ENCODE results near the gene CRYBG1. TPM values are rescaled to one million over a fixed set of nuclear protein-coding genes. Genes with fewer than 3 reads are reported as not detected.

The CRYBG1 gene
- polyA plus RNA-seq, 2 of the 4 experiments (the other 2 are of a cell fraction) = 0.31 to 0.37 TPM

GRCh38 chr6:106536851-106537250 is 176.3 kb downstream of the CRYBG1 start:
- FAIRE-seq = no peak
- DNase-seq (ENCODE audit: low read depth in 1 of 2, low spot score in 1 of 2) = no peak
- ChIA-PET POLR2A (no interaction called here), CTCF (no interaction called here)
- H3K4me1 ChIP-seq = peaks cover 13% of the 10 kb centered on the region; the same call in 2 of the 3 replicates
- H3K27ac ChIP-seq = no peak overlapping the region
- H3K4me2 ChIP-seq = no peak overlapping the region
- WGBS (ENCODE audit: missing lambda C conversion rate) = 74% methylated on average over 2 of the region's 2 CpGs
- H3K9me3 ChIP-seq = no peaks in the 10 kb centered on the region
- TF ChIP-seq POLR2AphosphoS2 (conservative IDR thresholded peaks at IDR 0.05; ENCODE audit: low read length) (no peak), CHD4 (IDR thresholded peaks at IDR 0.05; ENCODE audit: borderline replicate concordance) (no peak), SREBF2 (IDR thresholded peaks at IDR 0.05) (no peak), NFE2L2 (conservative IDR thresholded peaks at IDR 0.05; ENCODE audit: low read length) (no peak), JUN (IDR thresholded peaks at IDR 0.05) (no peak), ZFP36 (IDR thresholded peaks at IDR 0.05; ENCODE audit: borderline replicate concordance, partially characterized antibody) (no peak), ELK1 (IDR thresholded peaks at IDR 0.05; ENCODE audit: low read depth, low read length) (no peak), RFX5 (IDR thresholded peaks at IDR 0.05) (no peak), CBX8 (IDR thresholded peaks at IDR 0.05) (no peak)
- ATAC-seq = no peak
- no peak overlapping the region for H3K4me3 ChIP-seq

GRCh38 chr6:106537662-106538061 is 177.1 kb downstream of the CRYBG1 start:
- TF ChIP-seq ZC3H11A (IDR thresholded peaks at IDR 0.05) (no peak), RAD21 (conservative IDR thresholded peaks at IDR 0.05 in 1 of 2, IDR thresholded peaks at IDR 0.05 in 1 of 2) (no peak)
- WGBS (ENCODE audit: missing lambda C conversion rate) = 85% methylated on average over 8 of the region's 8 CpGs
- no peak for DNase-seq (ENCODE audit: low read depth in 1 of 2, low spot score in 1 of 2)
- H3K27ac ChIP-seq = no peak overlapping the region
- POLR2A ChIA-PET = no interaction called here
- CTCF ChIA-PET = interaction anchor here (1.2 to 1.3 kb wide), 2 partner anchors 15 to 19 kb away, joined by 3 read pairs; no protein-coding TSS in a partner anchor
- no peak overlapping the region for H3K4me2 ChIP-seq
- no peak overlapping the region for H3K4me3 ChIP-seq
- no peak for FAIRE-seq
- no peak for ATAC-seq
- no peaks in the 10 kb centered on the region for H3K9me3 ChIP-seq
- H3K4me1 ChIP-seq = peaks cover 13% of the 10 kb centered on the region; the same call in 2 of the 3 replicates

- peaks cover 13% of the 10 kb centered on the region; the same call in 2 of the 3 replicates for H3K4me1 ChIP-seq
- H3K4me3 ChIP-seq = no peak overlapping the region
- ATAC-seq (no peak), FAIRE-seq (no peak), DNase-seq (ENCODE audit: low read depth in 1 of 2, low spot score in 1 of 2) (no peak)
- H3K27ac ChIP-seq = no peak overlapping the region
- no peaks in the 10 kb centered on the region for H3K9me3 ChIP-seq
- WGBS (ENCODE audit: missing lambda C conversion rate) = 29% methylated on average over 1 of the region's 1 CpG
- ChIA-PET CTCF (interaction anchor here (1.2 to 1.3 kb wide), 2 partner anchors 16 to 19 kb away, joined by 3 read pairs; no protein-coding TSS in a partner anchor), POLR2A (no interaction called here)
- TF ChIP-seq CBX8 (IDR thresholded peaks at IDR 0.05) (no peak), MAFK (IDR thresholded peaks at IDR 0.05; ENCODE audit: partially characterized antibody) (no peak), MYC (IDR thresholded peaks at IDR 0.05; ENCODE audit: borderline replicate concordance, low read length) (no peak), MAZ (IDR thresholded peaks at IDR 0.05; ENCODE audit: borderline replicate concordance, low read depth, low read length) (no peak), POLR2AphosphoS2 (conservative IDR thresholded peaks at IDR 0.05; ENCODE audit: low read length) (no peak), TFCP2L1 (CRISPR knock-in tag; IDR thresholded peaks at IDR 0.05) (no peak), REST (IDR thresholded peaks at IDR 0.05) (no peak), NPAS2 (CRISPR knock-in tag; IDR thresholded peaks at IDR 0.05; ENCODE audit: borderline replicate concordance) (no peak), FOSB (CRISPR knock-in tag; IDR thresholded peaks at IDR 0.05) (no peak)
- no peak overlapping the region for H3K4me2 ChIP-seq
These were observed 177.6 kb downstream of the CRYBG1 start for GRCh38 chr6:106538145-106538544.

Data from A549 (cell line).